Effector memory CD4-positive, alpha-beta T cell (primary cell): ENCODE data around the gene SUMF2.
"Not testable (repeated sequence)": the region's sequence is repeated elsewhere in the genome, so short reads cannot be mapped to it uniquely, and the experiment has no call there.

Source experiments
- DNase-seq, 3 donors: peaks; one replicate each; pipeline ENCODE4 v3.0.0-alpha.2; 2020
- H3K27ac ChIP-seq: 2 replicates; pipeline ENCODE4 v1.7.0; 2013; ENCODE audit warnings: mild to moderate bottlenecking, low read length, moderate library complexity; ENCODE audit not compliant: insufficient read depth, poor library complexity, severe bottlenecking
- H3K27me3 ChIP-seq: replicated peaks from 2 replicates; pipeline ENCODE4 v1.7.0; 2013; ENCODE audit warnings: mild to moderate bottlenecking, low read length; ENCODE audit not compliant: insufficient read depth, control insufficient read depth, poor library complexity, severe bottlenecking
- H3K36me3 ChIP-seq: 2 replicates; pipeline ENCODE4 v1.7.0; 2013; ENCODE audit warnings: mild to moderate bottlenecking, low read length, moderate library complexity; ENCODE audit not compliant: control insufficient read depth, insufficient read depth
- H3K4me1 ChIP-seq: 2 replicates; pipeline ENCODE4 v1.7.0; 2013; ENCODE audit warnings: low read length, mild to moderate bottlenecking; ENCODE audit not compliant: control insufficient read depth, insufficient read depth, poor library complexity, severe bottlenecking
- H3K4me3 ChIP-seq: 2 replicates; pipeline ENCODE4 v1.7.0; 2013; ENCODE audit warnings: low read length, low read depth, mild to moderate bottlenecking; ENCODE audit not compliant: insufficient read depth, poor library complexity, severe bottlenecking
- H3K9me3 ChIP-seq: 2 replicates; pipeline ENCODE4 v1.7.0; 2013; ENCODE audit warnings: mild to moderate bottlenecking, low read length, moderate library complexity; ENCODE audit not compliant: control insufficient read depth

The SUMF2 gene

GRCh38 chr7:56105508-56105907, 41.4 kb downstream of the SUMF2 start:
- H3K27me3 ChIP-seq = no peaks in the 10 kb centered on the region
- H3K27ac ChIP-seq = peak overlapping the region; percentile 93
- peak; percentile 17 to 23 (median 19) for DNase-seq
- peak overlapping the region; percentile 74 for H3K4me3 ChIP-seq
- H3K36me3 ChIP-seq = peaks cover 33% of the 10 kb centered on the region
- H3K4me1 ChIP-seq = peaks cover 5% of the 10 kb centered on the region
- no peaks in the 10 kb centered on the region for H3K9me3 ChIP-seq

- no peaks in the 10 kb centered on the region for H3K9me3 ChIP-seq
- peaks cover 24% of the 10 kb centered on the region for H3K36me3 ChIP-seq
- H3K4me1 ChIP-seq = peaks cover 5% of the 10 kb centered on the region
- DNase-seq = peak; percentile 86 to 92 (median 90)
- no peaks in the 10 kb centered on the region for H3K27me3 ChIP-seq
- H3K4me3 ChIP-seq = peak within 1 kb of the TSS; percentile 74
- H3K27ac ChIP-seq = peak within 1 kb of the TSS; percentile 93
Measured at GRCh38 chr7:56106108-56107073, 42.3 kb downstream of the SUMF2 start, which contains the start of gene CHCHD2. CHCHD2 (minus strand) TSS chr7:56106476; CDS start chr7:56106413, 63 bp downstream.

DNA sequence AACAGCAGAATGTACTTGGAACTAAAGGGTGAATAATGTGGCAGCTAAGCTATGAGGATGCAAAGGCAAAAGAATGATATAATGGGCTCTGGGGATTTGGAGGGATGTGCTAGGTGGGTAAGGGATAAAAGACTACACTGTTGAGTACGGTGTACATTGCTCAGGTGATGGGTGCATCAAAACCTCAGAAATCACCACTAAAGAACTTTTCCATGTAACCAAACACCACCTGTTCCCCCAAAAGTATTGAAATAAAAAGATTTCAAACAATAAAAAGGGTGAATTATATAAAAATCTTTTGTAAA, 43.8 kb downstream of the SUMF2 start:
- Histone ChIP-seq H3K4me3 (no peak overlapping the region), H3K36me3 (peaks cover 13% of the 10 kb centered on the region), H3K27me3 (no peaks in the 10 kb centered on the region), H3K9me3 (no peaks in the 10 kb centered on the region), H3K27ac (no peak overlapping the region), H3K4me1 (peaks cover 5% of the 10 kb centered on the region)
- DNase-seq = no peak

DNA sequence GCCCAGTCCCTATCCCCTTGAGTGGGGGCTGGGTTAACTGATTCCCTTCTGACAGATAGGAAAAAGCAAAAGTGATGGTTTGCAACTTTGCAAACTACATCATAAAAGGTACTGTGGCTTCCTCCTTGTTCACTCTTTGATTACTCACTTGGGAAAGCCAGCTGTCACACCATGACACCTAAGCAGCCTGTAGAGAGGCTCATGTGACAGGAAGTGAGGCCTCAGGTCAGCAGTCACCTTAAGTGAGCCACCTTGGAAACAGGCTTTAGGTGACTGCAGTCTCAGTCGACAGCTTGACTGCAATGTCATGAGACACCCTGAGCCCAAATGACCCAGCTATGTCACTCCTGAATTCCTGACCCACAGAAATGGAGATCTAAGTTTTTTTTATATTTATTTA, 46.5 kb downstream of the SUMF2 start:
- Histone ChIP-seq H3K27me3 (no peaks in the 10 kb centered on the region), H3K4me1 (peaks cover under 1% of the 10 kb centered on the region), H3K27ac (no peak overlapping the region), H3K36me3 (no peaks in the 10 kb centered on the region), H3K4me3 (no peak overlapping the region), H3K9me3 (no peaks in the 10 kb centered on the region)
- no peak for DNase-seq

DNA sequence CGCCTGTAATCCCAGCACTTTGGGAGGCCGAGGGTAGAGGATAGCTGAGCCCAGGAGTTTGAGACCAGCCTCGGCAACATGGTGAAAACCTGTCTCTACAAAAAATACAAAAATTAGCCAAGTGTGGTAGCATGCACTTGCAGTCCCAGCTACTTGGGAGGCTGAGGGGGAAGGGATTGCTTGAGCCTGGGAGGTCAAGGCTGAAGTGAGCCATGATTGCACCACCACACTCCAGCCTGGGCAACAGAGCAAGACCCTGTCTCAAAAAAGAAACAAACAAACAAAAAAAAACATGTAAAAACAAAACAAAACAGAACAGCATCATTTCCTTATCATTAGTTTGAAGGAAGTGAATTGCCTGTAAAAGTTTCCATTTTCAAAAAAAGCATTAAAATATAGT, 48.2 kb downstream of the SUMF2 start:
- not testable (repeated sequence) for H3K27ac ChIP-seq, H3K36me3 ChIP-seq, H3K4me1 ChIP-seq, H3K27me3 ChIP-seq, H3K9me3 ChIP-seq, H3K4me3 ChIP-seq, DNase-seq

- peaks cover 6% of the 10 kb centered on the region for H3K27me3 ChIP-seq
- no peak within 1 kb of the TSS for H3K4me3 ChIP-seq
- H3K27ac ChIP-seq = no peak within 1 kb of the TSS
- no peaks in the 10 kb centered on the region for H3K9me3 ChIP-seq
- no peaks in the 10 kb centered on the region for H3K36me3 ChIP-seq
- DNase-seq = no peak
- H3K4me1 ChIP-seq = no peaks in the 10 kb centered on the region
Measured at GRCh38 chr7:56115852-56116538, 51.9 kb downstream of the SUMF2 start, which contains the start of gene NUPR2. NUPR2 (minus strand) TSS chr7:56116417; CDS start chr7:56116314, 103 bp downstream.

DNA sequence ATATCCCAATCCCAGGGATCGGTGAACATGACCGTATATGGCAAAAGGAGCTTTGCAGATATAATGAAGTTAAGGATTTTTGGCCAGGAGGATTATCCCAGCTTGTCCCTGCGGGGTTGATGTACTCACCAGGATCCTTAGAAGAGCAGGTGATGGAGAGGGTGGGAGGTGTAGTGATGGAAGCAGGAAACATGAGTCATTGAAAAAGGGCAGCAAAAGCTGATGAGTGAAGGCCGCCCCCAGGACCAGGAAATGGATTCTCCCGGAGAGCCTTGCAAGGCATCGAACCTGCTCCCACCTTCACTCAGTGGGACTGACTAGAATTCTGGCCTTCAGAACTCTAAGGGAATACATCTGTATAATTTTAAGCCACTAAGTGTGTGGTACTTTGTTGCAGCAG, 57.4 kb downstream of the SUMF2 start:
- Histone ChIP-seq H3K36me3 (no peaks in the 10 kb centered on the region), H3K27ac (no peak overlapping the region), H3K27me3 (peaks cover under 1% of the 10 kb centered on the region), H3K9me3 (no peaks in the 10 kb centered on the region), H3K4me1 (no peaks in the 10 kb centered on the region), H3K4me3 (no peak overlapping the region)
- no peak for DNase-seq

- Histone ChIP-seq H3K4me3 (no peak overlapping the region), H3K9me3 (no peaks in the 10 kb centered on the region), H3K27me3 (no peaks in the 10 kb centered on the region), H3K4me1 (no peaks in the 10 kb centered on the region), H3K27ac (no peak overlapping the region), H3K36me3 (no peaks in the 10 kb centered on the region)
- DNase-seq = no peak
Measured at GRCh38 chr7:56124981-56125380, 60.9 kb downstream of the SUMF2 start.

DNA sequence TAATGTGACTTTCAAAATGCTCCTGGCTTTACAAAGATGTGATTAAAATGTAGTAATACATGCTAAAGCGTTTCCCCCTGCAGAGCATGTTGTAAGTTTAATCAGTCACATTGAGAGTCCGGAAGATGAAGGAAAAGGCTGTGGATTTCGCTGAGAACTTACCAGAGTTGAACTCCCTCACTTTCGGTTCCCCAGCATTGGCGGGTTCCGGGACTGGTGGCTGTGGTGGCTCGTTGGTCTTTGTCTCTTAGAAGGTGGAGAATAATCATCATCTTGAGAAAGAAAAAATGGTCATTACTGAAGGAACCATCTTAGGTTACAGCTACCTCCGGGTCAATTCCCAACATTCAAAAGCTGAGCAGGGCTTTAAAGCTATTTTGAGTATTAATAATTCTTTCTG, 61.7 kb downstream of the SUMF2 start:
- Histone ChIP-seq H3K27me3 (no peaks in the 10 kb centered on the region), H3K4me3 (no peak overlapping the region)

More for the DNA sequence above, 61.7 kb downstream of the SUMF2 start:
- no peaks in the 10 kb centered on the region for H3K4me1 ChIP-seq
- DNase-seq = no peak
- no peaks in the 10 kb centered on the region for H3K9me3 ChIP-seq
- no peak overlapping the region for H3K27ac ChIP-seq
- H3K36me3 ChIP-seq = no peaks in the 10 kb centered on the region
